NCI-H748 (cell line): ENCODE data around the gene TEN1.
"Not testable (repeated sequence)": the region's sequence is repeated elsewhere in the genome, so short reads cannot be mapped to it uniquely, and the experiment has no call there.

Experiments
- DNase-seq: peaks from one replicate; lab custom pipeline; 2025; ENCODE audit not compliant: unreplicated experiment; lab: John Stamatoyannopoulos, UW

Gene TEN1

GRCh38 chr17:76024353-76024752 is 45.3 kb downstream of the TEN1 start:
- no peak for DNase-seq

DNA sequence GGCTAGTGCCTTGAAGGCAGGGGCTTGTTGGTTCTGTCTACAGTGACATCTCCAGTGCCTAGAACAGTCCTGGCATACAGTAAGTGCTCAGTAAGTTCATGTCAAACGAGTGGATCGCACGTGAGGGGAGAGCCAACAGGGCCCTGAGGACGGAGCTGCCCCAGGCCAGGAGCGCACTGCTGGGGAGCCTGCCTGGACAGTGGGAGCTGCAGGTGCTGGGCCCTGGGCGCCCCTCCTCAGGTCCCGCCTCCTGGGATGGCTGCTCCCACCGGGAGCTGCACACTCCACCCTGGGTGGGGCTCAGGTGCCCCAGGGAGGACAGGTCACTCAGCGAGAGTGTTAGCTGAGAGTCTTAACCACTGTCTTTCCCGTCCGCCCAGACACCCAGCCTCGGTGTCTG is 46.3 kb downstream of the TEN1 start:
- no peak for DNase-seq

DNA sequence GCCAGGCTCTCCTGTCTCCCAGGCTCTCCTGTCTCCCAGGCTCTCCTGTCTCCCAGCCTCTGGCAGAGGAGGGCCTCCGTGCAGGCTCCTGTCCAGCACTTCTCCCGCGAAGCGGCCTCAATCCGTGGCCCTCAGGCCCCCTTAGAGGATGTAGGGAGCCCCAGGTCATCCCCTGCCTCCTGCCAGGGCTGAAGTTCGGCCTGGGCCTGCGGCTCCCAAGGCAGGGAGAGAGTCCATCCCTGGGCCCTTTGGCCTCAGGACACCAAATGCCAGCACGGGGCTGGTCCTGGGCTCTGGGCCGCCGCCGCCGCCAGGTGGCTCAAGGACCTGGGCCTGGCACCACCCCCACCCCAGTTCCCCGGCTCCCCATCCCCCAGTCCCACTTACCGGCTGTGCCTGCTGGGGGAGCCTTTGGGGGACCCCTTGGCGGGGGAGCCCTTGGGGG is 47.7 kb downstream of the TEN1 start:
- no peak for DNase-seq

DNA sequence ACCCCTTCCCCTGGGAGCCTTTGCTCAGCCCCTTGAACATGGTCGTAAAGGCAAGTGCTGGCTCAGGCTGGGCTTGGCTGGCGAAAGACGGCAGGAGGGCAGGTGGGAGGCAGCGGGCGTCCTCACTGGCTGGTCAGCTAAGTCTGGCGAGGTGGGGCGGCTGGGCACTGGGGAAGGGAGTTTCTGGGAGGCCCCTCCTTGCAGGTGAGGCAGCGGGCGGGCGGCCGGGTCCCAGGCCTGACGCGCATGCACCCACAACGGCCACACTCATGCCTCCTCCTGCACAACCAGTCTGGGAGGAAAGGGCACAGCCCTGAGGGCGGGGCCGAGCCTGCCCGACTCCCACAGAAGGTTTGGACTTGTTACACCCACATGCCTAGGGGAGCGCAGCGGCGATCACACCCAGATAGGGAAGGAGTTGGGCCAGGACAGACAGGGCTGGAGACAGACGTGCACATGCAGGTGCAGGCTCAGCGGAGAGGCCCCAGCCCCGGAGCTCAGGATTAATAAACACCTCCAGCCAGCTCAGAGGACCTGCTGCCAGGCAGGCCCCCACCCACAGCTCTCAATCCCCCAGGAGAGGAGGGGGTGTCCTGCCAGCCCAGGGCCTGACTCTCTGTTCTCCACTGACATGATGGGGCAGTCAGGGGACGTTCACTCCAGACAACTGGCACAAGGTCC is 48.3 kb downstream of the TEN1 start, which contains the start of gene EVPL:
EVPL (minus strand) TSS at position 148 of the 681 bp plus-strand sequence; CDS start at position 40, 108 bp downstream.
- no peak for DNase-seq

DNA sequence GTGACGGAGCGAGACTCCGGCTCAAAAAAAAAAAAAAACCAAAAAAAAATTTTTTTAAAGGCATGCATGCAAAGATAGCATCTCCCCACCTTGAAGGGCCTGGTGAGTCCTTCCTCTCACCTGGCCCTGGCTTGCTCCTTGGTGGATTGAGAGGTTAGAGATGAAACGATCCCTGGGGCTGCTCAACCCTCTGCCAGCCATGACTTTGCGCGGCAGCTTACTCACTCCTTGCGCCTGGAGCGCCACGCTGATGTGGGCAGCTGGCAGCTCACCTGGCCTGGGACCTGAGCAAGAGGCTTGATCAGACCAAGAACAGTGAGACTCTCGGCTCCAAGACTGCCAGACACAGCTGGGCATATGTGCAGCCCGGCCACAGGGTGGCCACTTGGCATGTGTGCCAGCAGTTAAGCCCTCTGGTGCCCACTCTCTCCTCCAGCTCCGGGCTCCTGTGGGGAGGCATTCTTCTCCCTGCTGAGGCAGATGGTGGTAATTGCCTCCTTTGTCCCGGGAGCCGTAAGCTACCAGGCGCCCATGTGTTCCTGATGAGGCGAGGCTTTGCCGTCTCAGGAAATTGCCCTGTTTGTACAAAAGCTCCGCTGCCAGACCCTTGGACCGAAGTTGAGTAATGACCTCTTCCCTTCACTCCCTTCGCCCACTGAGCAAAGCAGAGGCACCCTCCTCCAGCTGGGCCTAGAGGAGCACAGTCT is 53.2 kb downstream of the TEN1 start:
- DNase-seq, result peak; percentile 40

- DNase-seq, result no peak
These were observed 53.7 kb downstream of the TEN1 start for GRCh38 chr17:76032780-76033108.

DNA sequence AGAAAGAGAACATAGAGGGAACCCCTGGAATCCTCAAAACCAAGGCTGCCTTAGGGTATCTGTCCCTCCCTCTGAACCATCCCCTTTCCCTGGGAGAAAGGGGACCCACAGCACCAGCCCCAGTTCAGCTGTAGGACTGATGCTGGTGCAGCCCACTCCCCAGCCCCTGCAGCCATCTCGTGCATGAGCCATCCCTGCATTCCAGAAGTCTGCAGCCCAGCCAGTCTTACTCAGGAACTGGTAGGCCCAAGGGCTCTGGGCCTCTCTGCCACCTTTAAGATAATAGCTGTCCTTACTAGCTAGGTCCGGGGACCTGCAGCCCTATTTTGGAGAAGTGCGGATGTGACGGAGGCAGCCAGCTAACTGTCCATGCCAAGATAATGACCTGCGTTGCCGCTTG is 54.1 kb downstream of the TEN1 start:
- no peak for DNase-seq

GRCh38 chr17:76034428-76035350 is 55.6 kb downstream of the TEN1 start:
- no peak for DNase-seq

DNA sequence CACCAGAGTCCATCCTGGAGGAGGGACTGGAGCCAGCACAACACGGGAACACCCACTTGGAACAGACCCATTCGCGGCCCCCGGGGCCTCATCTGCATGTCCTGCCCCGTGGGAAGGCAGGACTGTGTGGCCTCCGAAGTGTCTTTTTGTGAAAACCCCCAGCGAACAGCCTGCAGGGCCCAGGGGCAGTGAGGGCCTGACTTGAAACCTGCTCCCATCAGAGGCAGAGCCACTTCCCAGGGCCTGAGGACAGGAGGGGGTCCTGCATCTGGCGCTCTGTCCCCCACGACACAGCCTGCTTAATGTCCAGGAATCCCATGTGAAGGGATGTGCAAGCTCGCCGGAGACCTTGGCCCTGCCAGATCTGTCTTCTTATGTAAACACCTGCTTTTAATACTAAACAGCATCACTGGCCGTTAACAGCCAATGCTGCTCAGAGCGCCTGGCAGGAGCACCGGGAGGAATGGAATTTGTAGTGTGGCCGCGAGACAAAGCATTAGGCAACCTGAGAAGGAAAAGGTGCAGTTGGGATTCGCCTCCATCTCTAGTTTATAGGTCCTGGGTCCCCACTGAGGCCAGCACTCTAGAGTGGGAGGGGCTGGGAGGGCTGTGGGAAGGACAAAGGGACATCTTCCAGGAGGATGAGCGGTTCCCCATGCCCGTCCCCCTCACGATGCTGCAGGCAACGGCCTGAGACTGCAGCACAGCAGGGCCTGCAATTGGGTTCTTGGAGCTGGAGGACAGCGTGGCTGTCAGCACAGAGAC is 57.6 kb downstream of the TEN1 start:
- DNase-seq, result no peak

DNA sequence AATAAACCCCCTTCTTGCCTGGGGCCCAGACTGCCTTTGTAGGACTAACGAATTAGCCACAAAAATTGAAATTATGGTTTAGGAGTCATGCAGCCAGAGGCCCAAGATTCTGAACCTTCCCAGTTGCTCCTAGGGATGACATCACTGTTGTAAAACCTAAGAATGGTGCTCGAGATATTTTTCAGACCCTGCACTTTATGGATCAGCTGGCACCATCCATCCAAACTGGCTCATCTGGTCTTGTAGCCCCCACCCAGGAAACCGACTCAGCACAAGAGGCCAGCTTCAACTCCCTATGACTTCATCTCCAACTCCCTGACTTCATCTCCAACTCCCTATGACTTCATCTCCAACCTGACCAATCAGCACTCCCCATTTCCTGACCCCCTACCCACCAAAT is 59.0 kb downstream of the TEN1 start:
- no peak for DNase-seq

- no peak for DNase-seq
These were observed 60.1 kb downstream of the TEN1 start for GRCh38 chr17:76039121-76039520.

DNA sequence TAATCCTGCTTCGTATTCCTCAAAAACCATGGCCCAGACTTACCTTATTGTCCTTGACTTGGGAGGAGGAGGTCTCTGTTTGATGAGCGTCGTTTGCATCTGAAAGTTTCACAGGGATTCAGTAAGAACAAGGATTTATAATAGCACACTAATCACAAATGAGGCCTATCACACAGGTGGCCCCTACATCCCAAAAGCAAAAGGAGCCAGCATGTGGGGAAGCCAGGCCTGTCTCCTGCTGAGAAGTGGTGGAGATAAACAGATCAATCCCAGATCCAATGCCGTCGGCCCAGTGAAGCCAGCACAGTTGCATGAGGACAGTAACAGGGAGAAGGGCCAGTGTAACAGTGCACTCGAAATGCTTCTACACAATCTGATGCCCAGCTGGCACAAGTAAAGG is 61.3 kb downstream of the TEN1 start:
- DNase-seq, result no peak

- not testable (repeated sequence) for DNase-seq
These were observed 63.8 kb downstream of the TEN1 start for GRCh38 chr17:76042868-76043267.

- not testable (repeated sequence) for DNase-seq
These were observed 65.5 kb downstream of the TEN1 start for GRCh38 chr17:76044475-76045007.

GRCh38 chr17:76046064-76046463 is 67.0 kb downstream of the TEN1 start:
- no peak for DNase-seq

DNA sequence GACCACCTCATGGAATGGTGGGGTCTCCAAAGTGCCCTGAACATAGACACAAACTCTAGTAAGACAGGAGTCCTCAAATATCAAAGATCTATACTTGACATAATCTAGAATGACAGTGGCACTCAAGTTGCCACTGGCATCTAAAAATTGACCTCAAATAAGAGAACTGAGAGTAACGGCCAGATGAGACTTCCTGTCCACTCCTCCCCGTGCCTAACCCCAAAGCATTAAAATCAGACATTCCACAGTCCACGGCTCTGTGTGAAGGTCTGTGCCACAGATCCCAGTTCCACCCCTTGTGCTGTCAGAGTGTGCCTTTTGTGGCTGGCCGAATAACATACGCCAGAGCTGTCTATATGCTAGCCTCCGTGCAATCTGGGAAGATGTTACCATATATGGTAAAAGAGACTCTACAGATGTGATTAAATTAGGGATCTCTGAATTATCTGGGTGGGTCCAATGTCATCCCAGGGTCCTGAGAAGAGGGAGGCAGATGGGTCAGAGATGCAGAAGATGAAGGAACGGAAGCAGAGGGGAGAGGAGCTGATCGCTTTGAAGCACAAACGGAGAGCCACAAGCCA is 69.1 kb downstream of the TEN1 start:
- no peak for DNase-seq

- DNase-seq, result no peak
These were observed 69.7 kb downstream of the TEN1 start for GRCh38 chr17:76048711-76049110.

DNA sequence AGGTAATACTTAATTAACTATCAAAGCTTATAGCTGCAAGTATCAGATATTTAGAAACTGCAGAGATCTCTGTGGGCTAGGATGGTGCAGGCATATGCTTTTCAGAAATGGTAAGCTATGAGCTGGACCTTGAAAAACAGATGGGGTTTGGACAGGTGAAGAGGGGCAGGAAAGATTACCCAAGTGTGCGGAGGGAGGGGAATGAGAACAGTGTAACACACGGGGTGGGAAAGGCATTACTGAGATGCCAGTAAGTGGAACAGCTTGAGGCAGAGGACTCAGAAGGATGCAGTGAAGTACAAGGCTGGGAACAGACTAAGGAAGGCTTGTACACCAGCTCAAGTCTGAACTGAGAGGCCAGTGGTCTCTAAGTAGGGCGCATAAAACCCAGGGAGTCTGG is 70.2 kb downstream of the TEN1 start:
- no peak for DNase-seq

- DNase-seq, result no peak
These were observed 70.9 kb downstream of the TEN1 start for GRCh38 chr17:76049836-76050537.
